Natural killer cell (primary cell): ENCODE results near the gene IKZF2. TPM values are rescaled to one million over a fixed set of nuclear protein-coding genes. Genes with fewer than 3 reads are reported as not detected.

Source experiments
- ATAC-seq, 3 donors: fragments of 150-1000 bp in 2 of 3; fragments of 200-7000 bp in 1 of 3; cut with Tn5 transposase; 1 replicate in 1 of 3; 2 replicates in 2 of 3; pipeline ENCODE4 v1.10.0; 2021; ENCODE audit warnings: mild to moderate bottlenecking in 2 of 3, moderate library complexity in 2 of 3
- DNase-seq, 2 donors: peaks; one replicate each; pipeline versions ENCODE4 v3.0.0 to v3.0.0-alpha.2; 2013 to 2021; ENCODE audit warnings: mixed read lengths in 1 of 2
- H3K27ac ChIP-seq: one replicate; pipeline ENCODE4 v1.5.1; 2013; ENCODE audit warnings: mild to moderate bottlenecking, low read length
- H3K27me3 ChIP-seq: one replicate; pipeline ENCODE4 v1.6.1; 2013; ENCODE audit warnings: low read length; ENCODE audit not compliant: control insufficient read depth, insufficient read depth
- H3K36me3 ChIP-seq: one replicate; pipeline ENCODE4 v1.6.1; 2013; ENCODE audit warnings: low read length; ENCODE audit not compliant: control insufficient read depth, insufficient read depth
- H3K4me1 ChIP-seq: one replicate; pipeline ENCODE4 v1.6.1; 2013; ENCODE audit warnings: low read length; ENCODE audit not compliant: control insufficient read depth, insufficient read depth
- H3K4me3 ChIP-seq: one replicate; pipeline ENCODE4 v1.5.1; 2013; ENCODE audit warnings: low read length
- H3K9me3 ChIP-seq: one replicate; pipeline ENCODE4 v1.6.1; 2013; ENCODE audit warnings: low read length; ENCODE audit not compliant: control insufficient read depth, insufficient read depth
- H3K27ac Mint-ChIP-seq, 2 donors: one replicate each; pipeline ENCODE4 v1.8.0; 2022; ENCODE audit warnings: mild to moderate bottlenecking in 2 of 2, mixed read lengths in 2 of 2, moderate library complexity in 1 of 2
- H3K27me3 Mint-ChIP-seq, 2 donors: one replicate each; pipeline ENCODE4 v1.8.0; 2022; ENCODE audit warnings: low read depth in 2 of 2, mixed read lengths in 2 of 2
- H3K36me3 Mint-ChIP-seq: one replicate; pipeline ENCODE4 v1.8.0; 2022; ENCODE audit warnings: mixed read lengths
- H3K4me1 Mint-ChIP-seq, 2 donors: one replicate each; pipeline ENCODE4 v1.8.0; 2022; ENCODE audit warnings: mixed read lengths in 2 of 2
- H3K4me3 Mint-ChIP-seq: one replicate; pipeline ENCODE4 v1.8.0; 2022; ENCODE audit warnings: mild to moderate bottlenecking, moderate library complexity, mixed read lengths
- H3K9me3 Mint-ChIP-seq, 2 donors: one replicate each; pipeline ENCODE4 v1.8.0; 2022; ENCODE audit warnings: mixed read lengths in 2 of 2
- WGBS: methylation state at CpG from one replicate; pipeline ENCODE4 v1.1.7; 2013; ENCODE audit warnings: missing lambda C conversion rate; ENCODE audit not compliant: insufficient coverage; 5-methylcytosine and 5-hydroxymethylcytosine counted together
- intact Hi-C: fragments of 100-400 bp; cut with micrococcal nuclease; formaldehyde crosslinking; loops from one replicate; pipeline ENCODE4 v1.14.2; 2022
- total RNA-seq, 4 donors: library from RNA; stranded (reverse); fragments of 120-200 nt in 1 of 4; gene quantifications; one replicate each; pipeline versions ENCODE4 v1.2.3 to v1.2.4, GENCODE V29; 2013 to 2022
- TF ChIP-seq, protein P1 (sequence below): fragments of 200-600 bp; IDR thresholded peaks from one replicate; pipeline ENCODE4 v1.8.0; 2022; ENCODE audit warnings: antibody characterized with exemption

IKZF2 gene
- total RNA-seq, 3 donors from 2014 or later (not counting 1 experiment from before 2014, with no cell fraction given), result 74.4 to 162 (median 133) TPM

DNA sequence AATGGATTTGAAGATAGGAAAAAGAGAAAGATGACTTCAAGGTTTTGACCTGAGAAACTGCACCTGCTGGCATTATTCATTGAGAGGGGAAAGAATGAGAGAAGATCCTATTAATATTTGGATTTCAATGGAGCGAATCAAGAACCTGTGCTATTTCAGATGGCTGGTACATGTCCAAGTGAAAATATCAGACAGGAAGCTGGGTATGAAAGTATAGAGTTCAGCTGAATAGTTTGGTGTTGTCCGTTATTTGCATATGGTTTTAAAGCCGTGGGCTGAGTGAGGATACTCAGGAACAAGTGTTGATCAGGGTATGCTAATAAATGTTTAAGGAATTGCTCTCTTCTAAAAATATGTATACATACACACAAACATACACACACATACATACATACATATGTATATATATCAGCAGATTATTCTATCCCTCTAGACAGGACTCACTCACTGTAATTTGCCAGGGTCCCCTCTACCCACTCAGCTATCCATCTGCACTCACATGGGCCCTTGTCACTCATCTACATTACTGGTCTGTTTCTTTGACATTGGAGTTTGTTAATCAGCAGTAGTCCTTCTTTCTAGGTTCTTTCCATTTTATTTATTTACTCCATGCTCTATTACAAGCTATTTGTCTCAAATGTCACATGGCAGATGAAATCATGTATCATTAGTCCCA, 33.9 kb upstream of the IKZF2 start:
- DNase-seq (no peak), ATAC-seq (no peak)
- 84% methylated on average over 3 of the region's 3 CpGs for WGBS

DNA sequence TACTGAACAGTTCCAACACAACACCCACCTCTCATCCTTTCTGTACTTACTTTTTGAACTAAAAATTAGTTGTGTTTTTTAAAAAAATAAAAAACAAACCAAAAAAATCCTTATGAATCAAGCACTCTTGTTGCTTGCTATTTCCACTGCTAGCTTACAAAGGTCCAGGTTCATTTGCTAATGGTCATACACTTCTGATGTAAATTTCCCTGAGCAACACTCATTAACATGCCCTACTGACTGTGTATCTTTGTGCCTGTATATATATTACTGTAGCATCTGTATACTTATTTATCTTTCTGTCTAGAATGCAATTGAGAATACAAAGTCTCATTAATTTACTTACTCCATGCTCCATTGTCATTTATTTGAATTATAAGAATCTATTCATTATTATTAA, 30.3 kb upstream of the IKZF2 start:
- intact Hi-C loops, result no loop called here
- no peaks in the 10 kb centered on the region for H3K9me3 ChIP-seq
- DNase-seq, result no peak
- H3K9me3 Mint-ChIP-seq, result no peaks in the 10 kb centered on the region
- no peaks in the 10 kb centered on the region for H3K36me3 Mint-ChIP-seq
- peaks cover 0 to 8% of the 10 kb centered on the region in 2 donors for H3K27me3 Mint-ChIP-seq
- no peaks in the 10 kb centered on the region for H3K4me1 ChIP-seq
- no peaks in the 10 kb centered on the region for H3K4me1 Mint-ChIP-seq
- H3K4me3 Mint-ChIP-seq, result no peak overlapping the region
- H3K4me3 ChIP-seq, result no peak overlapping the region
- no peak overlapping the region for H3K27ac ChIP-seq
- TF ChIP-seq, protein P1, sequence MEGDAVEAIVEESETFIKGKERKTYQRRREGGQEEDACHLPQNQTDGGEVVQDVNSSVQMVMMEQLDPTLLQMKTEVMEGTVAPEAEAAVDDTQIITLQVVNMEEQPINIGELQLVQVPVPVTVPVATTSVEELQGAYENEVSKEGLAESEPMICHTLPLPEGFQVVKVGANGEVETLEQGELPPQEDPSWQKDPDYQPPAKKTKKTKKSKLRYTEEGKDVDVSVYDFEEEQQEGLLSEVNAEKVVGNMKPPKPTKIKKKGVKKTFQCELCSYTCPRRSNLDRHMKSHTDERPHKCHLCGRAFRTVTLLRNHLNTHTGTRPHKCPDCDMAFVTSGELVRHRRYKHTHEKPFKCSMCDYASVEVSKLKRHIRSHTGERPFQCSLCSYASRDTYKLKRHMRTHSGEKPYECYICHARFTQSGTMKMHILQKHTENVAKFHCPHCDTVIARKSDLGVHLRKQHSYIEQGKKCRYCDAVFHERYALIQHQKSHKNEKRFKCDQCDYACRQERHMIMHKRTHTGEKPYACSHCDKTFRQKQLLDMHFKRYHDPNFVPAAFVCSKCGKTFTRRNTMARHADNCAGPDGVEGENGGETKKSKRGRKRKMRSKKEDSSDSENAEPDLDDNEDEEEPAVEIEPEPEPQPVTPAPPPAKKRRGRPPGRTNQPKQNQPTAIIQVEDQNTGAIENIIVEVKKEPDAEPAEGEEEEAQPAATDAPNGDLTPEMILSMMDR, result no peak
- H3K36me3 ChIP-seq, result no peaks in the 10 kb centered on the region
- H3K27ac Mint-ChIP-seq, result no peak overlapping the region
- ATAC-seq, result no peak
- no peaks in the 10 kb centered on the region for H3K27me3 ChIP-seq

More for the DNA sequence above, 33.9 kb upstream of the IKZF2 start:
- Histone ChIP-seq H3K27me3 (no peaks in the 10 kb centered on the region), H3K4me1 (no peaks in the 10 kb centered on the region), H3K4me3 (no peak overlapping the region), H3K27ac (no peak overlapping the region), H3K36me3 (no peaks in the 10 kb centered on the region), H3K9me3 (no peaks in the 10 kb centered on the region)
- Mint-ChIP-seq H3K4me1 (no peaks in the 10 kb centered on the region), H3K4me3 (no peak overlapping the region), H3K27me3 (peaks cover 0 to 3% of the 10 kb centered on the region in 2 donors), H3K9me3 (no peaks in the 10 kb centered on the region), H3K36me3 (no peaks in the 10 kb centered on the region), H3K27ac (no peak overlapping the region)
- TF ChIP-seq, protein P1, result no peak
- intact Hi-C loops, result no loop called here

DNA sequence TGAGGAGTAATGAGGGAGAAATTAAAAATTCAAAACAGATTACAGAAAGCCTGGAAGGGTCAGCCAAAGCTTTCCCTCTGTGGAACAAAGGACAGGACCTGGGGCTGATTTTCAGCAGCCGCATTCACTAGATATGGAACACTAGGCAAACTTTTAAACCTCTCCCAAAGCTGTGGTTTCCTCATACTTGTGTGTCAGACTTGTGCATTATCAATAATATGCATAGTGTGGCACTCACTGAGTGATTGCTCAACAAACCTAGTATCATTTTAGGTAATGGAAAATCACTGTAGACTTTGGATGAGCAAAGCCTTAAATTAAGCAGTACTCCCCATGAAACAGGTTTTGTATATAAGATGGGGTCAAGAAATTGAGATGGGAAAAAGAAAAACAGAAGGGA, 26.3 kb upstream of the IKZF2 start:
- H3K4me3 Mint-ChIP-seq, result no peak overlapping the region
- intact Hi-C loops, result no loop called here
- TF ChIP-seq, protein P1, result no peak
- DNase-seq (no peak), ATAC-seq (no peak)
- H3K27me3 Mint-ChIP-seq, result peaks cover 0 to 5% of the 10 kb centered on the region in 2 donors
- no peaks in the 10 kb centered on the region for H3K27me3 ChIP-seq
- H3K4me3 ChIP-seq, result no peak overlapping the region
- no peaks in the 10 kb centered on the region for H3K4me1 Mint-ChIP-seq
- H3K27ac Mint-ChIP-seq, result no peak overlapping the region
- no peaks in the 10 kb centered on the region for H3K9me3 Mint-ChIP-seq
- H3K4me1 ChIP-seq, result no peaks in the 10 kb centered on the region
- H3K9me3 ChIP-seq, result no peaks in the 10 kb centered on the region
- H3K36me3 Mint-ChIP-seq, result no peaks in the 10 kb centered on the region
- H3K27ac ChIP-seq, result no peak overlapping the region
- WGBS, result 100% methylated on average over 1 of the region's 1 CpG
- H3K36me3 ChIP-seq, result no peaks in the 10 kb centered on the region

DNA sequence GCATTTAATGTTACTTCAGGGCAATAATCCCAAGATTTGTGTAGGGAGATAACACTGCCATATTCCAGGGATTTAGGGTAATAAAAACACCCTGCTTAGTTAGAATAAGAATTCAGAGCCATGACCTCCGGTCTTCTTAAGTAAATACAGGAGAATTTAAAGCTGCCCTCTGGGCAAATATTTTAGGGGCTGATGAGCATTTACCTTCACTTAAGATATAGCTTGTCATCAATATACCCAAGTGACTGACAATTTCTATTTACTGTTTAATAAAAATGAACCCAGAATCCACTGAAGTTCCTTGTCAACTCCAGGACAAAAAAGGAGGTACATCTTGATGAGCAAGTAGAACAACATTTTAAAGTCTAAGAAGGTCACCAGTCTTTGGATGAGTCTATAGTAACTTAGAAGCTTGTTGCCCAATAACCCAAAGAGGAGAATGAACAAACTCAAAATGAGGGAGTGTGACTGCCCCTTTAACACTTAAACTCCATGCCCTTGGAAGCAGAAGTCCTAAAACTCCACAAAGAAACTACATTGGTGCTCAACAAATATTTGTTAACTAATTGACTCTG, 24.3 kb upstream of the IKZF2 start:
- Mint-ChIP-seq H3K4me3 (no peak overlapping the region), H3K4me1 (no peaks in the 10 kb centered on the region), H3K36me3 (no peaks in the 10 kb centered on the region), H3K9me3 (no peaks in the 10 kb centered on the region), H3K27ac (no peak overlapping the region), H3K27me3 (peaks cover 0 to 5% of the 10 kb centered on the region in 2 donors)
- Histone ChIP-seq H3K36me3 (no peaks in the 10 kb centered on the region), H3K27ac (no peak overlapping the region), H3K4me3 (no peak overlapping the region), H3K27me3 (no peaks in the 10 kb centered on the region), H3K4me1 (no peaks in the 10 kb centered on the region), H3K9me3 (no peaks in the 10 kb centered on the region)
- 67% methylated on average over 1 of the region's 1 CpG for WGBS
- TF ChIP-seq, protein P1, result no peak
- intact Hi-C loops, result no loop called here
- ATAC-seq (no peak), DNase-seq (no peak)
